Measurements from ENCODE around the gene CSTPP1.
A peak's percentile ranks its signal among the peaks of the same experiment; 100 is the strongest.

Gene CSTPP1

GRCh38 chr11:47158242-47158641, 221.7 kb downstream of the CSTPP1 start:
- no peak for DNase-seq

GRCh38 chr11:47160753-47161133, 224.2 kb downstream of the CSTPP1 start:
- peak in 1 of 51 donors; percentile 16 for DNase-seq

GRCh38 chr11:47161134-47161854, 224.7 kb downstream of the CSTPP1 start:
- peak in 39 of 51 donors; percentile 14 to 76 (median 47) for DNase-seq

DNA sequence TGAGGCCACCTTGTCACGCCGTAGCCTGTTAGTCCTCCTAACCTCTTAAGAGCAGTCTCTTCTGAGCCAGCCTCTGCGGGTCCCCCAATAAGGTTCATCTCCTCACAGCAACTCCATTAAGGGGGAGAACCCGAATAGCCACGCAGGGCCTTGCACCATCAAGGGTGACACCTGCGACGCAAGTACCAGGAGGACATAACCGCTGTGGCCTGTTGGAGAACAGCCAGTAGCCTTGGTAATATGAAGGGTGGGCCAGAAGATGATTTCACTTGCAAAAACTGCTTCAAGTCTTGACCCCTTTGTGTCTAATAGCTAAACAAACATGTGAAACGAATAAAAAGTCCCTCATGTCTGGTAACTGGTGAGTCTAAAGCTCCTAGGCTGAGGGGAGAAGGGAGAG, 225.3 kb downstream of the CSTPP1 start:
- DNase-seq, result no peak

DNA sequence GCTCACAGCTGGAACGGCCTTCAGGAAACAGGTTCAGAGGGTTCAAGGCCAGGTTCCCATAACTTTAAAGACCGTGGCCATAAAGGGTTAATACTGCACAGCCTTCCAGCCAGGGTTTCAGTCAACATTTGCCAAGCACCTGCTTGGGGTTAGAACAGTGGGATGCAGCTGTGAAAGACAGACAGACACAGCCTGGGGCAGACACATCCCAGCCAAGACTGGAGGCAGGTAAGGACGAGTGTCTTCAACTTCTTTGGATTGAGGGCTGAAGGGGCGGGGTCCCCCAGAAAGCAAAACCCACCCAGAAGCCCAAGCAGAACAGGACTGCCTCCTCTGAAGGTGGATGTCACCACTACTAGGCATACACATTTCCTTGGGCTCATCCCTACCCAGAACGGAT, 225.9 kb downstream of the CSTPP1 start:
- no peak for DNase-seq

DNA sequence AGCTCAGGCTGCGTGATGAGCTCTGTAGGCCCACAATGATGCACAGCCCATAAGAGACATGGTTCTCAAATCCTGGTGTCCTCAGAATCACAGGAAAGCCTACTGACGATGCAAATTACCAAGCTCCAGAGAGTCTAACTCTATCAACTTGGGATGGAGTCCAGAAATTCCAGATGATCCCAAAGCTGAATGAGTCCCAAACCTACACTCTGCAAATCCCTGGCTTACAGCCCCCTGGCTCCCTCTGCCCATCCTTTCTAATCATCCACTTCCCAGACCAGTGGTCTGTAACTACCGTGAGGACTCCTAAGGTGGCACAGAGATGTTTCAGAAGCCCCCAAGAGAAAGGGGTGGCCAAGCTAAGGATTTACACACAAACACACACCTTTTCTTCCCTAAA, 226.6 kb downstream of the CSTPP1 start:
- no peak for DNase-seq

GRCh38 chr11:47163898-47164297, 227.3 kb downstream of the CSTPP1 start:
- no peak for DNase-seq

GRCh38 chr11:47164321-47164720, 227.8 kb downstream of the CSTPP1 start:
- DNase-seq, result no peak

GRCh38 chr11:47165253-47165840, 228.8 kb downstream of the CSTPP1 start:
- DNase-seq, result no peak

DNA sequence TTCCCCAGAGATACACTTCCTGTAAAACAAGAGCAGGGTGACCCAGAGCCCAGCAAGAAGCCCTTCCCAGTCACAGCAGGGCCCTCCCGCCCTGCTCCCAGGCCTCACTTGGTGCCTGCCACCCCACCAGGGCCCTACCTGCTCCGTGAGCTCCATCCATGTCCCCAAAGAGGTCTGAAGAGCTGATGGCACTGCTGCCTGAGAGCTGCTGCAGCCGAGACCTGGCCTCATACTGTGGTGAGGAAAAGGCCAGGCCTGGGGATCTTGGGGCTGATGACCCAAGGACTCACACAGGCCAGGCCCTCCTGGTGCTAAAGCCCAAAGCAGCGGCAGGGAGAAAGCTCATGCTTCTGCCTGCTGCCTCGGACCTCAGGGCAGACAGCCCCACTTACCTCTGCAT, 229.8 kb downstream of the CSTPP1 start:
- DNase-seq, result no peak

GRCh38 chr11:47171061-47171838, 234.7 kb downstream of the CSTPP1 start:
- no peak for DNase-seq

- DNase-seq, result peak in 4 of 51 donors; percentile 9 to 44 (median 24)
Measured at GRCh38 chr11:47171856-47172255, 235.3 kb downstream of the CSTPP1 start.

GRCh38 chr11:47172740-47173336, 236.3 kb downstream of the CSTPP1 start:
- DNase-seq, result no peak

DNA sequence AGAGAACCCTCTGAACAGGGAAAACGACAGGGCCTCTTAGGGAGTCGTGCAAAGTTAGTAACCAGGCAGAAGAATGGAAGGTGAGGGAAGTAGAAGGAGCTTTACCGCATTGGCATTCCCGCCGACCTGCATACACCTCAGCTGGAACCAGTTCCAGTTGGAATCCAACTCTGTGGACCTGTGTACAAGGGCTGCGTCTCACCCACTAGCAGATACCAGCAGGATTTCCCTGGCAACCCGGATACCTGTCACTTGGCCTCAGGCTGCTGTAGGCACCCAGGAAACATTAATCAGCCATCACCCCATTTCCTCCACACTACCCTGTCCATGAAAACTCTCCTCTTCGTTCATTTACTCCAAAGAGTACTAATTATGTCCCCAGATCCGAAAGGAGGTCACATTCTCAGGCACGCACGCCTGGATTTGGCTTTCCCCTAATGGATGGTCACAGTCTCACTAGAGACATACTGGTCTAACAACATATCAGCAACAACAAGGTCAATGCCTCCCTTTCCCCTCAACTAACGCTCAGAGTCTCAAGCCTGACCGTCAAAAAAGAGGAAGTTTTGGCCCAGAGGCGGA, 239.3 kb downstream of the CSTPP1 start:
- no peak for DNase-seq

GRCh38 chr11:47176328-47177228, 240.0 kb downstream of the CSTPP1 start, which contains the start of gene ARFGAP2:
Gene ARFGAP2 (minus strand): TSS chr11:47176879. CDS start chr11:47176853, 26 bp downstream.
- peak; percentile 75 to 98 (median 95) for DNase-seq

DNA sequence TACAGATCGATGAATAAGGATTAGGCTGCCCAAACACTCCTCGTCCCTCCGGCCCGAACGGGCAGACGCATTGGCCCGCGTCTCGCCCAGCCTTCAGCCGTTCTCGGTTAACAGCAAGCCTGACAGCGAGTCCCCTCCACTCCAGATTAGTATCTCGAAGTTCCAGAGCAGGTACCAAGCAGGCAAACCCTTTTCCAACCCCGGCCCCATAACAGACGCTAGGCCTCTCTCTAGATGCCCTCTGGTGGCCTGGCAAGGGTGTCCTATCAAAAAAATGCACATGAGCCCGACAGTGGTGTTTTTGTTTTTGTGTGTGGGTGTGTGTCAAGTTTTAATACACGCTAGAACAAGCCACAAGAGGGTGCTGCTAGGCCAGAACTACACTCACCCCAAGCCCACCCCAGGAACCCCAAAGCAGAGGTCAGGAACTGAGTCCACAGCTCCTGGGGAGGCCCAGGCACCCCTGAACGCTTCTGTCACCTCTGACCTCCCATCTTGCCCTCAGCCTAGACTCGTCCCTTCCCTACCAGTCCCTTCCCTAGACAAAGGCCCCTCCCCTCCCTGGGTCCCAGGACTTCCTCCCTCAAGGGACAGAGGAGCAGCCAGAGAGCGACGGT, 240.8 kb downstream of the CSTPP1 start:
- peak in 49 of 51 donors; percentile 42 to 95 (median 74) for DNase-seq

DNA sequence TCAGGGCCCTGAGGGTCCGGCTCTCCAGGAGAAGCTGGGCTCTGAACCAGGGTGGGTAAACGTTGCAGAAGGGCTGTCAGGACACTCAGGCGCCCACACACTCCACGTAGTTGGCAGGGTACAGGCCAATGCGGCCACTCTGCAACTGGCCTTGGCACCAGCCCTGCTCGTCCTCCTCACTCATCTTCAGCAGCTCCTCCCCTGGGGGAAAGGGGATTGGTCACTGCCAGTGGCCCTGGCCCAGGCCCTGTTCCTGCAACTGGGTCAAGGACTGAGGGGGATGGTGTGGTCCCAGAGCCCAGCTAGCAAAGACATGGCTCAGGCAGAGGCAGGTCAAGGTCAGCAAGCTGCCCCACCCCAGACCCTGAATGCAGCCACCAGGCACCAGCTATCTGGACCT, 241.3 kb downstream of the CSTPP1 start:
- peak in 1 of 51 donors; percentile 50 for DNase-seq

DNA sequence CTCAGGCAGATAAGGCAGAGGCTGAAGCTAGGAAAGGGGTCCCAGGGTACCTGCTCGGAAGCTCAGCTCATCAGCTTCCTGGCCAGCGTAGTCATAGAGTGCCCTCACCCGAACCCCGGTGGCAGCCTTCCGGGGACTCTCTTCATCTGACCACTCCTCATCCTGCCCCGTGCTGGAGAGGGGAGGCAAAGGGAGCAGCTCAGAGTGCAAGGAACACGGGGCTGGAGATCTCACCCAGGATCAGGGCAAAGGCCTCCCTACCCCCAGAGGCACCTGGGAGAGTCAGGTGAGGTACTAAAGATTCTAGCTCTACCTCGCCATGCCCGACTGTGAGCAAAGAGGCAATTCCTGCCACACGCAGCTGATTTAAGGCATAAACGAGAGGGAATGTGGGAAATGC, 241.8 kb downstream of the CSTPP1 start:
- no peak for DNase-seq

DNA sequence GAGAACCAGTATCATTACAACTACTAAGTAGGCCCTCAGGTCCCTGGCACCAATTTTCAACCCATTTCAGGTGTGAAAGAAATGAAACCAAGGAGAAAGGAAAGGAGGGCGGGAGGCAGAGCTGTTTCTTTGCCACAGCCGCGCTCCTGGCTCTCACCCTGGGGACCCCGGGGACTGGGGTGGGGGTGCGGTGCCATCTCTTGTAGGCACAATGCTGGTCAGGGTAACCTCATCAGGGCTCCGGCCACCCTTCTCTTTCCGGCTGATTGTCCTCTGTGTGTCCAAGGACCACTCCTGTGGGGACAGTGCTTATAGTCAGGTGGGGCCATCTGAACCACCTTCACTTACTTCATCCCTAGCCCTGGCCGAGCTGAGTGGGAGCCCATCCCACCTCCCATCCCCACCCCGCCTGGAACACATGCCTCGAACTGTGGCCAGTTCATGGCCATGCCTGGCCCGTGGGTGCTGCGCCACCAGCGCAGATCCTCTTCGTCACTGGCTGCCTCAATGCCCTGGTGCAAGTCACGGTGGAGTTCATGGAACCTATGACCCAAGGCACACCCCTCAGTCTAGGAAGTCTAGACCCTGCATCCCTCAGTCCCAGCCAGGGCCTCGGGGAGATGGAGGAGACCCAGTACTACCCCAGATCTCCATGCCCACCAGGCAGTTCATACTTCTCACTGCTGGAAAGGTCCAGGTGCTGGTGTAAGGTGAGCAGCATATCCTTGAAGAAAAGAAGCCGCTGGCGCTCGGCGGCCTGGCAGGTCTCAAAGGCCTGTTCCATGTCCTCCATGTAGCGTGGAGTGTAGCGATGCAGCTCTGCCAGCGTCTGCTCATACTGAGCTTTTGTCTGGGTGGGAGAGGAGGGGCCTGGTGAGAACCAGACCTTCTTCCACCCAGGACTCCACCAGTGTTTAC, 242.4 kb downstream of the CSTPP1 start:
- peak in 1 of 51 donors; percentile 27 for DNase-seq

All from hypothalamus (tissue), 51 donors.